A549 treated with Hydrocortisone at 1 μM for 4 hours (cell line): ENCODE results near the gene TGM4. TPM values are rescaled to one million over a fixed set of nuclear protein-coding genes. Genes with fewer than 3 reads are reported as not detected.

Source experiments
- total RNA-seq: library from RNA; stranded (reverse); fragments of 200-300 nt; extraction: Qiagen RNA extraction; gene quantifications from 5 replicates; pipeline ENCODE4 v1.2.3, GENCODE V29; 2022

The TGM4 gene
- total RNA-seq = 0.12 to 0.30 TPM (median 0.16 TPM) in 5 replicates

DNA sequence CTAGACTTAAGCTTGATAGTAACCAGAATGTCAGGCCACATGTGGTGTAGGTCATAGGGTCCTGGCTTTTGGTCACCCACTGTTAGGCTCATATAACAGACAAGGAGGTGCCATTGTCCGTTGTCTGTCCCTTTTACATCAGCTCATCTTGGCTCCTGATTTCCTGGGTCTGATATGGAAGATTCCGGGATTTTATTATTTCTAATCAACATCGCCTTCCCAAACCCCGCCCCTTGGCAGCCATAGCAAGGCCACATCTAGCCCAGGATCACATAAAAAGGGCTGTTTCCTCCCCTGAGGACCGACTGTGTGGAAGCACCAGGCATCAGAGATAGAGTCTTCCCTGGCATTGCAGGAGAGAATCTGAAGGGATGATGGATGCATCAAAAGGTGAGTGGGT lies at the start of gene TGM4:
TGM4 (plus strand) TSS at position 301 of the 400 bp plus-strand sequence; CDS start at position 372, 71 bp downstream.

GRCh38 chr3:44861412-44862225 lies 12.8 kb upstream of the TGM4 start, which contains the start of gene TMEM42:
Gene TMEM42, plus strand, starts transcription at chr3:44861912. Its CDS starts 13 bp downstream, at chr3:44861925.

Other genes starting within 250 kb of the TGM4 start
- gene ZNF197, start 249.6 kb upstream of the TGM4 start, total RNA-seq = 1.3 to 2.5 TPM (median 1.8 TPM) in 5 replicates
- gene ZNF35, start 225.9 kb upstream of the TGM4 start, total RNA-seq = 5.0 to 6.4 TPM (median 5.4 TPM) in 5 replicates
- gene ZNF502, start 161.9 kb upstream of the TGM4 start, total RNA-seq = 1.5 to 2.3 TPM (median 1.6 TPM) in 5 replicates
- not detected in 5 replicates for gene ZNF501, start 145.0 kb upstream of the TGM4 start, total RNA-seq
- 10.6 to 18.3 TPM (median 15.3 TPM) in 5 replicates for gene KIAA1143, start 113.0 kb upstream of the TGM4 start, total RNA-seq
- 7.6 to 12.1 TPM (median 8.6 TPM) in 5 replicates for gene KIF15, start 112.8 kb upstream of the TGM4 start, total RNA-seq
- gene TMEM42, start 12.7 kb upstream of the TGM4 start, total RNA-seq = 8.2 to 12.2 TPM (median 11.4 TPM) in 5 replicates
- gene ZDHHC3, start 101.6 kb downstream of the TGM4 start, total RNA-seq = 42.1 to 46.0 TPM (median 45.4 TPM) in 5 replicates
- 44.6 to 53.0 TPM (median 47.2 TPM) in 5 replicates for gene EXOSC7, start 101.6 kb downstream of the TGM4 start, total RNA-seq
- gene CLEC3B, start 151.7 kb downstream of the TGM4 start, total RNA-seq = 0.13 to 0.31 TPM (median 0.20 TPM) in 4 of 5 replicates, not detected in the other